HG02870 (cell line): Measurements from ENCODE around the gene DOP1A.
"Not testable (repeated sequence)": the region's sequence is repeated elsewhere in the genome, so short reads cannot be mapped to it uniquely, and the experiment has no call there.

Experiments
- ATAC-seq: cut with Tn5 transposase; IDR thresholded peaks from one replicate; pipeline ENCODE4 v1.9.1; 2021; ENCODE audit warnings: mild to moderate bottlenecking, moderate library complexity; ENCODE audit not compliant: unreplicated experiment

The DOP1A gene

DNA sequence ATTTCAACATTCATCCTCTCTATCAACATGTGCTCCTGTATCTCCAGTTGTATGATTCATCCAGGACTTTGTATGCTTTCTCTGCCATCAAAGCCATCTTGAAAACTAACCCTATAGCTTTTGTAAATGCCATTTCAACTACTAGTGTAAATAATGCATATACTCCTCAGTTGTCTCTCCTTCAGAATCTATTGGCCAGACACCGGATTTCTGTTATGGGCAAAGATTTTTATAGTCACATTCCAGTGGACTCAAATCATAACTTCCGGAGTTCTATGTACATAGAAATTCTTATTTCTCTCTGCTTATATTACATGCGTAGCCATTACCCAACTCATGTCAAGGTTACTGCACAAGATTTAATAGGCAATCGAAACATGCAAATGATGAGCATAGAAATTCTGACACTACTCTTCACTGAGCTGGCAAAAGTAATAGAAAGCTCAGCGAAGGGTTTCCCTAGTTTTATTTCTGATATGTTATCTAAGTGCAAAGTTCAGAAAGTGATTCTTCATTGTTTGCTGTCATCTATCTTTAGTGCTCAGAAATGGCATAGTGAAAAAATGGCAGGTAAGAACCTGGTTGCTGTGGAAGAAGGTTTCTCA lies 70.7 kb downstream of the DOP1A start:
- ATAC-seq = no peak

DNA sequence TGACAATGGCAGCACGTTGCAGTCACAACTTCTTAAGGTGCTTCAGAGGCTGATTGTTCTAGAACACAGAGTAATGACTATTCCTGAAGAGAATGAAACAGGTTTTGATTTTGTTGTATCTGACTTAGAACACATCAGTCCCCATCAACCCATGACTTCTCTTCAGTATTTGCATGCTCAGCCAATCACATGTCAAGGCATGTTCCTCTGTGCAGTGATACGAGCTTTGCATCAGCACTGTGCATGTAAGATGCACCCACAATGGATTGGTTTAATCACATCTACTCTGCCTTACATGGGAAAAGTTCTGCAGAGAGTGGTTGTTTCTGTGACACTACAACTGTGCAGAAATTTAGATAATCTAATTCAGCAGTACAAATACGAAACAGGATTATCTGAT lies 71.3 kb downstream of the DOP1A start:
- ATAC-seq = no peak

GRCh38 chr6:83151114-83151513 lies 83.6 kb downstream of the DOP1A start:
- no peak for ATAC-seq

GRCh38 chr6:83152913-83153312 lies 85.4 kb downstream of the DOP1A start:
- no peak for ATAC-seq

DNA sequence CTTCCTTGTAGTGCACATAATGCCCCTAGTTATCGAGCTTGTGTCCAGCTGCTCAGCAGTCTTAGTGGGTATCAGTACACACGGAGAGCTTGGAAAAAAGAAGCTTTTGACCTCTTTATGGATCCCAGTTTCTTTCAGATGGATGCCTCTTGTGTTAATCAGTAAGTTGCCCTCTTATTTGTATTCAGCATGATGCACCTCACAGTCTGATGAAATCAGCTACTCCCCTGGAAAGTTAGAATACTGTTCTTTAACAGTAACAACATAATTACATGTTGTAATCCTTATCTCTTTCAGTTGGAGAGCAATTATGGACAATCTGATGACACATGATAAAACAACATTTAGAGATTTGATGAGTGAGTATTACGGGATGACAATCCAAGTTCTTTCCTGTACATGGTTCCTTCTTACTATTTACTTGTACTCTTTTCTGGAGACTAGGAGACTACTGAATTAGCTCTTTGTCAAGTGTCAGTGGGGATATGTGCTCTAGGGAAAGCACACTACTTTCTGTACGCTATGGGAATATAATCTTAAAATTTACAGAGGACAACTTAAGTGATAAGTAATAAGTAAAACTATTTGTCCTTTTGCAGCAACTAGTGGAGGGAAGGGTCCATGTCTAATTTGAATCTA lies 86.5 kb downstream of the DOP1A start:
- ATAC-seq = no peak

DNA sequence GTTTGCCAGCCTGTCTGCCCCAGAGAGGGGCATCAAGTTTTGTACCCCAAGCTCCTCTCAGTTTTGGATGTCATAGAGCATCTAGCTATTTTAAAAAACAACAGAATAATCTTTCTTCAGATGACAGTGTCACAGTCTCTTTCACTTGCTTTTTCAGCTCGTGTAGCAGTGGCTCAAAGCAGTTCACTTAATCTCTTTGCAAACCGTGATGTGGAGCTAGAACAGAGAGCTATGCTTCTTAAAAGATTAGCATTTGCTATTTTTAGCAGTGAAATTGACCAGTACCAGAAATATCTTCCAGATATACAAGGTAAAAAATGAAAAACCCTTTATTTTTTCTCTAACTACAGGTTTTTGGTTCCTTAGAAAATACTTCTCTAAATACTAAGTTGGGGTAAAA lies 88.3 kb downstream of the DOP1A start:
- no peak for ATAC-seq

DNA sequence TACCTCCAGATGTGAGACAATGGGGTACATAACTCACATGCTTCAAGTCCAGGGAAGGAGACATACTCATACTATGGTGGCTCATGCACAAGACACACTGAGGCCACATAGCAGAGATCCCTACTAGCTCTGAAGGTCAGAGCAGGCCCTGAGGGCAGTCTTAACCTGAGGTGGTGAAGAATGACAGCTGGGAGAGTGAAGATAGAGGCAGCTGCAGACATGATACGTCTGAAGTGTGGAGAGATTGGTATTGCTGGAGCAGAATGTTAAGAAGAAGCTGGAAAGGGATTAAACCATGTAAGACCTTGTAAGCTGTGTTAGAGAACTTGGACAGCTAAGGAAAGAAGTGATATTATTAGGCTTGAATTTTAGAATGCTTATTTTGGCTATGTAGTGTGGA lies 92.7 kb downstream of the DOP1A start:
- no peak for ATAC-seq

- no peak for ATAC-seq
Observed at GRCh38 chr6:83167726-83168278, 100.3 kb downstream of the DOP1A start.

GRCh38 chr6:83168556-83168955 lies 101.1 kb downstream of the DOP1A start:
- ATAC-seq = no peak

- ATAC-seq = no peak
Observed at GRCh38 chr6:83169106-83169505, 101.6 kb downstream of the DOP1A start.

DNA sequence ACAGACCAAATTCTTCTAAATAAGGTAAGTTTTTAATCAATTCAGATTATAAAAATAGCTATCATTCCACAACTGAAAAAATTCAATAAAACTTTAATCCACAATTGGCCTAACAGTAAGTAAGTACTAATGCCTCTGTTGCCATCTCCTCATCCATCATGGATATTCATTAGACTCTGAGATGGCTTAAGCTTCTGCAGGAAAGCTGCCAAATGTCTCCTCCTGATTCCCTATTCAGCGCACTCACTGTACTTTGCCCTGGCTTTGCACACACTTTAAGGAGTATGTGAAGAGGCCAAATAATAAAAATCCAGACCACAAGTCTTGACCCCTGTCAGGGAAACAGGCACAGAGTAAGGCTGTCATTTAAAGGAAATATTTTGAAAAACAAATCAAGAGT lies 102.0 kb downstream of the DOP1A start:
- no peak for ATAC-seq

- ATAC-seq = no peak
Observed at GRCh38 chr6:83176246-83176645, 108.8 kb downstream of the DOP1A start.

DNA sequence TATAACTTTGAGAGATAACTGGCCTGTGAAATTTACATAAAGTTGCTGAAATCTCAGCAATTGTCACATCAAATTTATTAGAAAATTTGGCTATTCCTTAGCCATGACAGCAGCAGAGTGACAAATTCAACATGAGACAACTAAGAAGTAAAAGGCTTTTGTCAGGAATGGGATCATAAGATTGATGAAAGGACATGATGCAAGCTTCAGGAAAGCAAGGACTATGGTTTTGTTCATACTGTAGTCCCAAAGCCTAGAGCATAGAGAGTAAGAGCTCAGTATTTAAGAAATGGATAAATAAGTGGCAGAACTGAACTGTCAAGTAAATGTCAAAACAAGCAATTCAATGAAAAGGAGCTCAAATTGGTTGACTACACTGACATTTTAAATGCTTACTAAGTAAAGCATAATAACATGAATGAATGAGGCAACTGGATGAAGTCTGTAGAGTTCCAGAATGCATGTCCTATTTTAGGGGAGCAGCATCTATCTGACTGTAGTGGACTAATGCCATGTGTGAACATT lies 113.0 kb downstream of the DOP1A start:
- no peak for ATAC-seq

DNA sequence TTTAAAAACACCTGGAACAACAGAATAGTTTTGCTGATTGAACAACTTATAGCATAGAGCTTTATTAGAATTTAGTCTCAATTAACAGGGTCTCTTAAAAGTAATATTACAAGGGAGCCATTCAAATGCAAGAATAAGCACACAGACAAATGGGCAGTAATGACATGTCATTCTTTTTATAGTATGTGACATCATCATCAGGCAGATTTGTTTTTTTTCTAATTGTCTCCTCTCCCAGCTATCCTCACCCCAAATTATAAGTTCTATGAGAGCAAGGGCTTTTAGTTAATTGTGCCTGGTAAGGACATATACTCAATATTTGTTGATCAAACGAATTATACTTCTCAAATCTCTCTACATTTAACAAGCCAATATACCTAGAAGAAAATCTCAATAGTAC lies 114.6 kb downstream of the DOP1A start:
- no peak for ATAC-seq

DNA sequence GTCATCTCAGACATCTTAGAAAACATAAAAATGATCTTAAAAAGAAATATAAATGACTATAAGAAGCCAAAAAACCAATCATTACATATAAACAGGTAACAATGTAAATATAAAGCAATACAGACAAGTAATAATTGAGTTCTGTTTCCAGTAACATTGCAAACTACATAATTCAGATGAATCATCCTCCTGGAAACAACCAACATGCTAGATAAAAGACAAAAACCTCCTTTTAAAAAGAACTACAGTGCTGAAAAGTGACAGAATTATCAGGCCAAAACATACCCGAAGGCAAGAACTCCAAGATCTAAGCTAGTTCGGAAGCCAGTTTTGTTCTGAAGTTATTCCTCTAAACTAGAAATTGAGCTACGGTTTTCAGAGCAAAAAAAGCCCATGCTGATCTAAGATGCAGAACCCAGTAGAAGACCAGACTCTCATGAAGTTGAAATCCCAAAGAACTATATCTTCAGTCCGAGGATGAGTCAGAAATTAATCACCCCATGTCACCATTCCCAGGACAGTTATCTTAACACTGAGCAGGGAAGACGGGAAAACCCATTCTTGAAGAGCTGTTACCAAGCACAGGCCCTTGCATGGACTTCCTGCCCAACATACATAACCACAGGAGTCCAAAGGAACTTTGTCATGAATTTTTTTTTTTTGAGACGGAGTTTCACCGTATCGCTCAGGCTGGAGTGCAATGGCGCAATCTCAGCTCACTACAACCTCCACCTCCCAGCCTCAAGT lies 115.8 kb downstream of the DOP1A start:
- no peak for ATAC-seq

DNA sequence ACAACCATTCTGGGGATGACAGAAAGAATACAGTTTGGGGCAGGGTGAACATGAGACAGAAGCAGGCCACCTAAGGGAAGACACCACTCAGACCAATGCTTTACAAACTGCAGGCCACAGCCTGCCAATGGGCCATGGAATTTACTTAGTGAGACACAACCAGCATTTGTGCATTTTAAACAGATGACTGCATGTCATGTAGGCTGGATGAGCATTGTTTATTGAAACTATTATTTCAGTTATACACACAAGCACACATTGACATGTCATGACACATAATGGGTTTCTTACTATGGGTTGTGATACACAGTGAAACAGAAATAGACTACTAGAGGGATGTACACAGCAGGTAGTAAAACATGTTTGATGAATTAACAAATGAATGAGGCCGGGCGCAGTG lies 117.6 kb downstream of the DOP1A start:
- no peak for ATAC-seq

DNA sequence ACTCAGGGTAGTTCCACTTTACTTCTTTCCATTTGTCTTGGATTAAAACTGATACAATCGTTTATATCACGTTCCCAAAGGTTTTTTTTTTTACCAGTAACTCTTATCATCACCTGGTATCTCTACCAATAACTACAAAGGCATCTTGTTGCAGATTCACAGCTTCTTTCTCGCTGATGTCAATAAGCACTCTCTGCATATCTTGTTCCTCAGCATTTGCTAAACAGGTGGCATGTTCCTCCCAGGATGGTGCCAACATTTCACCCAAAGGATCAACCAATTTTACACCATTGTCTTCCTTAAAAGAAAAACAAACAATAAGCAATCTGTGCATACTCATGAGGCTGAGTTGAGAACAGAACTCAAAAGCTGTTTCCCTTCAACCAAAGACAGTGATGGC lies 121.0 kb downstream of the DOP1A start:
- no peak for ATAC-seq

DNA sequence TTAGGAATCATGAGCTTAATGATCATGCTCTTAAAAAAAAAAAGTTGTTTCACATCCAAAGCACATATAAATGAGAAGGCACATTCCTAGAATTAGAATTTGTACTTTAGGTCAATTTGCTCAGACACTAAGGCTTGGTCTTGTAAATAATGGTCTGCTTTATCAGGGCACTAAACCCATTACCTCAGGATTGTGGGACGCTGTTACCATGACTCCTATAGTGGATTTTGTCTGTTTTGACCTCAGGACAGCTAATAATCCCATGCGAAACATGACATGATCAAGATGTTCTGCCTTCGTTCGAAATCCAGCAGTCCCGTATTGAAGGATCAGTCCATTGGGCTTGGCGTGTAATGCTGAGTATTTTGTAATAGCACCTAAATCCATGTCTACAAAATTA lies 123.2 kb downstream of the DOP1A start:
- no peak for ATAC-seq

- ATAC-seq = not testable (repeated sequence)
Observed at GRCh38 chr6:83191974-83192373, 124.5 kb downstream of the DOP1A start.

GRCh38 chr6:83192456-83192855 lies 125.0 kb downstream of the DOP1A start:
- no peak for ATAC-seq

GRCh38 chr6:83192871-83193746 lies 125.6 kb downstream of the DOP1A start, which contains the start of the genes PGM3 and RWDD2A:
PGM3 (minus strand) TSS chr6:83193265; CDS start chr6:83191012, 2,253 bp downstream.
RWDD2A (plus strand) TSS chr6:83193357; CDS start chr6:83194452, 1,095 bp downstream.
- ATAC-seq = peak; percentile 95
